HepG2 (cell line): ENCODE data around the gene YPEL5. TPM values are rescaled to one million over a fixed set of nuclear protein-coding genes. Genes with fewer than 3 reads are reported as not detected.

ENCODE experiments used
- ATAC-seq: fragments of 200-7000 bp; cut with Tn5 transposase; 3 replicates; pipeline ENCODE4 v1.9.1; 2020; ENCODE audit warnings: mild to moderate bottlenecking, moderate library complexity
- BruUV-seq: library from RNA; stranded (reverse); fragments of 400-500 nt; replicated peaks from 2 replicates; lab custom pipeline; 2021; lab: Mats Ljungman, UMichigan
- CTCF ChIA-PET: fragments of 300-600 bp; formaldehyde crosslinking; extraction: SDS; loops from one replicate; lab custom pipeline; 2021; ENCODE audit warnings: low total read pairs, inconsistent platforms, low intra/inter-chr PET ratio; lab: Yijun Ruan, JAX
- POLR2A ChIA-PET: fragments of 350-600 bp; sonication (Branson Sonifier 250); formaldehyde crosslinking; loops from one replicate; lab custom pipeline; 2020; ENCODE audit warnings: antibody characterized with exemption, inconsistent platforms; lab: Yijun Ruan, JAX
- DNase-seq: peaks from one replicate; pipeline ENCODE4 v3.0.0-alpha.2; 2015; ENCODE audit warnings: low spot score
- FAIRE-seq: peaks from 3 replicates; lab custom pipeline; 2011; peaks lifted over from hg19 to GRCh38; lab: Jason Lieb, UNC
- H2AFZ ChIP-seq: one replicate; pipeline ENCODE4 v1.6.1; 2011; ENCODE audit warnings: low read length, inconsistent platforms
- H3K27ac ChIP-seq: fragments of 300-600 bp; 3 replicates; pipeline ENCODE4 v1.8.0; 2011; ENCODE audit warnings: mixed run types, mild to moderate bottlenecking, mixed read lengths, low read length, inconsistent platforms; ENCODE audit not compliant: insufficient read depth; ENCODE audit errors: extremely low read length
- H3K27me3 ChIP-seq, 2 experiments: fragments of 200-600 bp in 1 of 2; 2 replicates in 1 of 2; 3 replicates in 1 of 2; pipeline versions ENCODE4 v1.6.0 to v1.8.0; 2011; ENCODE audit warnings: low read length in 2 of 2, mild to moderate bottlenecking in 2 of 2, moderate library complexity in 2 of 2, inconsistent platforms in 1 of 2; ENCODE audit not compliant: insufficient read depth in 2 of 2, control insufficient read depth in 1 of 2
- H3K36me3 ChIP-seq, 2 experiments: fragments of 200-600 bp in 1 of 2; replicated peaks in 1 of 2; 2 replicates in 1 of 2; 3 replicates in 1 of 2; pipeline versions ENCODE4 v1.5.1 to v1.8.0; 2011; ENCODE audit warnings: low read length in 2 of 2, inconsistent platforms in 1 of 2; ENCODE audit not compliant: insufficient read depth in 2 of 2, control insufficient read depth in 1 of 2
- H3K4me1 ChIP-seq: 2 replicates; pipeline ENCODE4 v1.5.1; 2012; ENCODE audit warnings: low read length, inconsistent platforms; ENCODE audit not compliant: insufficient read depth
- H3K4me2 ChIP-seq: 2 replicates; pipeline ENCODE4 v1.6.0; 2011; ENCODE audit warnings: low read depth, low read length, inconsistent platforms
- H3K4me3 ChIP-seq, 3 experiments: fragments of 200-600 bp in 1 of 3; sonication (generic), shearing (Covaris generic) in 1 of 3; replicated peaks in 1 of 3; 2 replicates each; pipeline ENCODE4 v1.5.1; 2011 to 2016; ENCODE audit warnings: low read length in 3 of 3, inconsistent platforms in 2 of 3, low read depth in 2 of 3, mild to moderate bottlenecking in 2 of 3, control low read depth in 1 of 3, mixed read lengths in 1 of 3; ENCODE audit not compliant: insufficient read depth in 1 of 3
- H3K79me2 ChIP-seq: one replicate; pipeline ENCODE4 v1.6.1; 2011; ENCODE audit warnings: low read length, inconsistent platforms; ENCODE audit not compliant: insufficient read depth
- H3K9ac ChIP-seq: 2 replicates; pipeline ENCODE4 v1.6.0; 2011; ENCODE audit warnings: mild to moderate bottlenecking, low read depth, low read length, inconsistent platforms; ENCODE audit not compliant: insufficient read depth
- H3K9me3 ChIP-seq: 2 replicates; pipeline ENCODE4 v1.5.1; 2012; ENCODE audit warnings: mild to moderate bottlenecking, low read length
- H4K20me1 ChIP-seq: 2 replicates; pipeline ENCODE4 v1.6.0; 2011; ENCODE audit warnings: inconsistent platforms, mild to moderate bottlenecking, low read length, moderate library complexity; ENCODE audit not compliant: insufficient read depth
- AHR ChIP-seq: IDR thresholded peaks from 2 replicates; pipeline ENCODE4 v1.6.1; 2018; ENCODE audit warnings: missing genetic modification reagents, missing compliant biosample characterization
- ARID4A ChIP-seq: sonication (generic); formaldehyde crosslinking; IDR thresholded peaks from 2 replicates; pipeline ENCODE4 v1.5.0; 2020; ENCODE audit warnings: mild to moderate bottlenecking, missing genetic modification reagents, borderline replicate concordance
- ARNTL ChIP-seq: sonication (generic); formaldehyde crosslinking; IDR thresholded peaks from 2 replicates; pipeline ENCODE4 v1.4.0; 2020; ENCODE audit warnings: mild to moderate bottlenecking, missing genetic modification reagents
- DPF2 ChIP-seq: sonication (generic); formaldehyde crosslinking; IDR thresholded peaks from 2 replicates; pipeline ENCODE4 v1.4.0; 2020; ENCODE audit warnings: mild to moderate bottlenecking, low read depth, missing genetic modification reagents, borderline replicate concordance
- EP300 ChIP-seq, 3 experiments: sonication (generic) in 1 of 3; formaldehyde crosslinking in 1 of 3; IDR thresholded peaks; 2 replicates each; pipeline versions ENCODE4 v1.5.1 to v1.6.1; 2011 to 2020; ENCODE audit warnings: low read depth in 2 of 3, low read length in 2 of 3, borderline replicate concordance in 1 of 3, improper control_type of control experiment in 1 of 3, mild to moderate bottlenecking in 1 of 3, missing genetic modification reagents in 1 of 3, moderate library complexity in 1 of 3
- HNRNPLL ChIP-seq: fragments of 200-400 bp; formaldehyde crosslinking; IDR thresholded peaks from 2 replicates; pipeline ENCODE4 v1.6.1; 2017; ENCODE audit warnings: mild to moderate bottlenecking, low read depth, low read length; ENCODE audit not compliant: poor library complexity, severe bottlenecking
- NPAS2 ChIP-seq: sonication (generic); formaldehyde crosslinking; IDR thresholded peaks from 2 replicates; pipeline ENCODE4 v1.8.0; 2022; ENCODE audit warnings: mild to moderate bottlenecking, missing genetic modification reagents, borderline replicate concordance
- ZBTB42 ChIP-seq: sonication (generic); formaldehyde crosslinking; IDR thresholded peaks from 2 replicates; pipeline ENCODE4 v1.5.0; 2020; ENCODE audit warnings: mild to moderate bottlenecking, missing genetic modification reagents
- ZMYM4 ChIP-seq: sonication (generic); formaldehyde crosslinking; IDR thresholded peaks from 2 replicates; pipeline ENCODE4 v1.8.1; 2023; ENCODE audit warnings: mild to moderate bottlenecking, missing genetic modification reagents
- ZNF232 ChIP-seq: sonication (generic); formaldehyde crosslinking; IDR thresholded peaks from 2 replicates; pipeline ENCODE4 v1.4.0; 2020; ENCODE audit warnings: missing genetic modification reagents, borderline replicate concordance
- ZNF33A ChIP-seq: sonication (generic); formaldehyde crosslinking; IDR thresholded peaks from 2 replicates; pipeline ENCODE4 v1.5.1; 2020; ENCODE audit warnings: missing genetic modification reagents, mild to moderate bottlenecking, moderate library complexity, borderline replicate concordance
- ZNF564 ChIP-seq: sonication (generic); formaldehyde crosslinking; IDR thresholded peaks from 2 replicates; pipeline ENCODE4 v1.8.1; 2023; ENCODE audit warnings: mild to moderate bottlenecking, missing genetic modification reagents
- ZNF670 ChIP-seq: sonication (generic); formaldehyde crosslinking; IDR thresholded peaks from 2 replicates; pipeline ENCODE4 v1.8.0; 2022; ENCODE audit warnings: mild to moderate bottlenecking, missing genetic modification reagents, borderline replicate concordance
- WGBS: methylation state at CpG from one replicate; pipeline ENCODE4 v1.1.6; 2017; ENCODE audit warnings: low lambda C conversion rate; 5-methylcytosine and 5-hydroxymethylcytosine counted together
- in situ Hi-C: cut with HindIII; loops from 2 replicates; pipeline ENCODE4 v1.10.0; 2017; ENCODE audit warnings: low pct_unique_long_range_greater_than_20kb; ENCODE audit not compliant: extremely low pct_ligation_motif_present
- intact Hi-C: fragments of 100-400 bp; cut with micrococcal nuclease; formaldehyde crosslinking; loops from one replicate; pipeline ENCODE4 v1.10.0; 2022; ENCODE audit not compliant: unreplicated experiment
- polyA plus RNA-seq, 8 experiments: library from polyadenylated mRNA; depleted of rRNA in 3 of 8; stranded (reverse) in 7 of 8; unstranded in 1 of 8; fragments of >200 nt; fragmentation: Illumina TruSeq in 4 of 8; extraction: Trizol in 4 of 8; gene quantifications; 2 replicates each; pipeline versions ENCODE4 v1.2.1 to v1.2.3, GENCODE V29; 2011 to 2016; ENCODE audit warnings: low read depth in 4 of 8, missing spikeins in 1 of 8, mixed read lengths in 1 of 8; ENCODE audit not compliant: insufficient read depth in 1 of 8
- total RNA-seq, 5 experiments: library from RNA; depleted of rRNA; stranded (reverse); fragments of >200 nt; fragmentation: Illumina TruSeq; extraction: Trizol; gene quantifications; 2 replicates each; pipeline ENCODE4 v1.2.3, GENCODE V29; 2016; ENCODE audit warnings: low read depth in 1 of 5
- TF ChIP-seq, protein P1 (sequence below): IDR thresholded peaks from 2 replicates; pipeline ENCODE4 v1.6.1; 2016; ENCODE audit warnings: low read depth, control low read depth

YPEL5 gene
- total and polyA plus RNA-seq, 2 of the 13 experiments (the other 11 are each of a cell fraction or from before 2014, with no cell fraction given), result 12.7 to 49.7 TPM

DNA sequence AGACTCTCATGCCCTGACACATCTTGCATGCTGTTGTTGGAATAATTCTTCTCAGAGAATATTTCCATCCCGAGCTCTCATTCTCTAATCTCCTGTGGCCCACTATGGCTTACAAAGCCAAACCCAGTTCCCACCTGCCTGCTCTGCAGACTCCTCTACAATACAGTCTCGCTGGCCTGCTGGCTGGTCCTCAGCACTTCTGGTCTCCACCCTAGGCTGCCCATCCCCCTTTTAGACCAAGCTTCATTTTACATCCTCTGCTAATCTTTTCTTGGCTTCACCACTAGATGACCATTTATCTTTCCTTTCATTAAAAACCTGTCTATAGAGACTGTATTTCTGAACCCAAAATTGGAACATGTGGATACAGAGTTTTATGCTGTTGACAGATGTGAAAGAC, 42.5 kb upstream of the YPEL5 start:
- no peak for ATAC-seq
- Histone ChIP-seq H3K4me2 (no peak overlapping the region), H3K9me3 (no peaks in the 10 kb centered on the region), H3K79me2 (no peaks in the 10 kb centered on the region), H3K4me3 (no peak overlapping the region)
- TF ChIP-seq ZNF670 (CRISPR knock-in tag) (no peak), HNRNPLL (no peak), ZNF33A (CRISPR knock-in tag) (no peak), ZNF232 (CRISPR knock-in tag) (no peak), ZMYM4 (no peak), ARID4A (no peak), ZBTB42 (CRISPR knock-in tag) (no peak), AHR (CRISPR knock-in tag) (no peak), DPF2 (no peak), NPAS2 (CRISPR knock-in tag) (no peak), EP300 (IDR thresholded peaks at IDR 0.05; ENCODE audit: low read depth in 2 of 2, low read length in 2 of 2) (no peak), EP300 (CRISPR knock-in tag; IDR thresholded peaks at IDR 0.05; ENCODE audit: borderline replicate concordance) (no peak), ZNF564 (no peak), ARNTL (CRISPR knock-in tag) (no peak)
- TF ChIP-seq, protein P1, sequence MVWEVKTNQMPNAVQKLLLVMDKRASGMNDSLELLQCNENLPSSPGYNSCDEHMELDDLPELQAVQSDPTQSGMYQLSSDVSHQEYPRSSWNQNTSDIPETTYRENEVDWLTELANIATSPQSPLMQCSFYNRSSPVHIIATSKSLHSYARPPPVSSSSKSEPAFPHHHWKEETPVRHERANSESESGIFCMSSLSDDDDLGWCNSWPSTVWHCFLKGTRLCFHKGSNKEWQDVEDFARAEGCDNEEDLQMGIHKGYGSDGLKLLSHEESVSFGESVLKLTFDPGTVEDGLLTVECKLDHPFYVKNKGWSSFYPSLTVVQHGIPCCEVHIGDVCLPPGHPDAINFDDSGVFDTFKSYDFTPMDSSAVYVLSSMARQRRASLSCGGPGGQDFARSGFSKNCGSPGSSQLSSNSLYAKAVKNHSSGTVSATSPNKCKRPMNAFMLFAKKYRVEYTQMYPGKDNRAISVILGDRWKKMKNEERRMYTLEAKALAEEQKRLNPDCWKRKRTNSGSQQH (CRISPR knock-in tag), result no peak
- TF ChIP-seq, all 625 proteins: peak for 0
- 10% methylated on average over 2 of the region's 2 CpGs for WGBS
- intact Hi-C loops, result no loop called here
- no peak overlapping the region for H2AFZ ChIP-seq
- no peak overlapping the region for H3K27ac ChIP-seq
- H3K9ac ChIP-seq, result no peak overlapping the region
- no peaks in the 10 kb centered on the region for H3K36me3 ChIP-seq
- no peaks in the 10 kb centered on the region for H3K27me3 ChIP-seq
- DNase-seq (no peak), FAIRE-seq (no peak)
- in situ Hi-C loops, result no loop called here
- H3K4me1 ChIP-seq, result peaks cover 28% of the 10 kb centered on the region
- BruUV-seq, result no TSS peak
- no peaks in the 10 kb centered on the region for H4K20me1 ChIP-seq
- CTCF ChIA-PET, result no interaction called here
- POLR2A ChIA-PET, result no interaction called here
